NCI-H2227 treated with DMSO at 0.1 percent for 48 hours (cell line): ENCODE measurements around the gene CDH4.

ENCODE experiments used
- DNase-seq: peaks from one replicate; lab custom pipeline; 2025; lab: John Stamatoyannopoulos, UW

CDH4 gene

GRCh38 chr20:61328911-61329558, 77.0 kb downstream of the CDH4 start:
- no peak for DNase-seq

- no peak for DNase-seq
These were observed 78.4 kb downstream of the CDH4 start for GRCh38 chr20:61330441-61330840.

- DNase-seq: no peak
These were observed 79.5 kb downstream of the CDH4 start for GRCh38 chr20:61331543-61331942.

- no peak for DNase-seq
These were observed 80.2 kb downstream of the CDH4 start for GRCh38 chr20:61332016-61332975.

- no peak for DNase-seq
These were observed 81.5 kb downstream of the CDH4 start for GRCh38 chr20:61333484-61334108.

GRCh38 chr20:61340157-61340556, 88.1 kb downstream of the CDH4 start:
- DNase-seq: no peak

GRCh38 chr20:61341605-61342004, 89.5 kb downstream of the CDH4 start:
- no peak for DNase-seq

GRCh38 chr20:61343934-61344333, 91.9 kb downstream of the CDH4 start:
- DNase-seq: no peak

GRCh38 chr20:61345656-61346055, 93.6 kb downstream of the CDH4 start:
- DNase-seq: no peak

- DNase-seq: no peak
These were observed 94.9 kb downstream of the CDH4 start for GRCh38 chr20:61346996-61347395.

- no peak for DNase-seq
These were observed 95.4 kb downstream of the CDH4 start for GRCh38 chr20:61347443-61347842.

- no peak for DNase-seq
These were observed 97.5 kb downstream of the CDH4 start for GRCh38 chr20:61349447-61350165.

GRCh38 chr20:61350500-61351250, 98.6 kb downstream of the CDH4 start:
- no peak for DNase-seq

GRCh38 chr20:61352346-61353260, 100.5 kb downstream of the CDH4 start:
- DNase-seq: no peak

GRCh38 chr20:61353261-61354000, 101.4 kb downstream of the CDH4 start:
- DNase-seq: no peak

GRCh38 chr20:61354001-61354390, 101.9 kb downstream of the CDH4 start:
- DNase-seq: no peak

GRCh38 chr20:61354501-61354900, 102.4 kb downstream of the CDH4 start:
- DNase-seq: no peak

GRCh38 chr20:61354901-61355495, 102.9 kb downstream of the CDH4 start:
- DNase-seq: no peak

GRCh38 chr20:61355585-61355984, 103.5 kb downstream of the CDH4 start:
- DNase-seq: no peak
